Neural cell (in vitro differentiated cells): ENCODE data around the gene RANBP1. TPM values are rescaled to one million over a fixed set of nuclear protein-coding genes. Genes with fewer than 3 reads are reported as not detected.

ENCODE experiments used
- H2AFZ ChIP-seq: fragments of 200-600, 300-800 bp; sonication (generic), shearing (Covaris generic); 2 replicates; pipeline ENCODE4 v1.6.0; 2014; ENCODE audit warnings: low read depth, mild to moderate bottlenecking, antibody characterized with exemption, low read length, moderate library complexity
- H3F3A ChIP-seq: fragments of 200-600 bp; shearing (Covaris generic); 2 replicates; pipeline ENCODE4 v1.6.1; 2016; ENCODE audit warnings: mild to moderate bottlenecking, moderate library complexity, mixed read lengths, antibody characterized with exemption, low read length; ENCODE audit not compliant: insufficient read depth, poor library complexity, severe bottlenecking
- H3K27ac ChIP-seq: fragments of 200-600, 300-800 bp; sonication (generic), shearing (Covaris generic); 2 replicates; pipeline ENCODE4 v1.5.1; 2014; ENCODE audit warnings: mild to moderate bottlenecking, low read length, moderate library complexity
- H3K27me3 ChIP-seq: fragments of 300-800, 200-600 bp; sonication (generic), shearing (Covaris generic); 2 replicates; pipeline ENCODE4 v1.6.0; 2014; ENCODE audit warnings: mild to moderate bottlenecking, low read depth, low read length, moderate library complexity; ENCODE audit not compliant: insufficient read depth
- H3K36me3 ChIP-seq: fragments of 300-800, 200-600 bp; sonication (generic), shearing (Covaris generic); 2 replicates; pipeline ENCODE4 v1.5.1; 2014; ENCODE audit warnings: mild to moderate bottlenecking, antibody characterized with exemption, low read length, moderate library complexity; ENCODE audit not compliant: insufficient read depth
- H3K4me2 ChIP-seq: fragments of 300-800, 200-600 bp; sonication (generic), shearing (Covaris generic); 2 replicates; pipeline ENCODE4 v1.6.0; 2014; ENCODE audit warnings: mild to moderate bottlenecking, low read length
- H3K4me3 ChIP-seq: fragments of 300-800, 200-600 bp; sonication (generic), shearing (Covaris generic); 2 replicates; pipeline ENCODE4 v1.5.1; 2014; ENCODE audit warnings: mild to moderate bottlenecking, low read length, moderate library complexity
- H3K79me2 ChIP-seq: fragments of 200-600 bp; shearing (Covaris generic); replicated peaks from 2 replicates; pipeline ENCODE4 v1.6.0; 2014; ENCODE audit warnings: mild to moderate bottlenecking, low read length, moderate library complexity; ENCODE audit not compliant: insufficient read depth
- H3K9ac ChIP-seq: fragments of 300-800, 200-600 bp; sonication (generic), shearing (Covaris generic); 2 replicates; pipeline ENCODE4 v1.6.1; 2016; ENCODE audit warnings: mild to moderate bottlenecking, low read length, mixed read lengths
- H3K9me2 ChIP-seq: fragments of 200-600 bp; shearing (Covaris generic); 2 replicates; pipeline ENCODE4 v1.6.1; 2016; ENCODE audit warnings: mild to moderate bottlenecking, low read length, mixed read lengths; ENCODE audit not compliant: insufficient read depth
- H3K9me3 ChIP-seq: fragments of 200-600, 300-800 bp; sonication (generic), shearing (Covaris generic); 2 replicates; pipeline ENCODE4 v1.6.1; 2016; ENCODE audit warnings: mild to moderate bottlenecking, mixed run types, low read length, moderate library complexity, mixed read lengths
- H4K20me1 ChIP-seq: fragments of 200-600 bp; shearing (Covaris generic); 2 replicates; pipeline ENCODE4 v1.6.1; 2016; ENCODE audit warnings: mild to moderate bottlenecking, mixed run types; ENCODE audit not compliant: insufficient read depth
- EP300 ChIP-seq: fragments of 450-650 bp; conservative IDR thresholded peaks from 2 replicates; pipeline ENCODE4 v1.6.1; 2014; ENCODE audit warnings: antibody characterized with exemption, mild to moderate bottlenecking, moderate library complexity; ENCODE audit not compliant: poor library complexity, severe bottlenecking
- EZH2 ChIP-seq: fragments of 200-600, 300-800 bp; shearing (Covaris generic), sonication (generic); IDR thresholded peaks from 2 replicates; pipeline ENCODE4 v1.6.1; 2014; ENCODE audit warnings: antibody characterized with exemption, low read length, borderline replicate concordance, mild to moderate bottlenecking; ENCODE audit not compliant: insufficient read depth, poor library complexity, severe bottlenecking
- MXI1 ChIP-seq: fragments of 450-650 bp; conservative IDR thresholded peaks from 2 replicates; pipeline ENCODE4 v1.6.1; 2014; ENCODE audit warnings: antibody characterized with exemption, mild to moderate bottlenecking; ENCODE audit not compliant: poor library complexity, severe bottlenecking
- POLR2AphosphoS5 ChIP-seq: IDR thresholded peaks from 2 replicates; pipeline ENCODE4 v1.6.1; 2012
- RAD21 ChIP-seq: fragments of 450-650 bp; conservative IDR thresholded peaks from 2 replicates; pipeline ENCODE4 v1.6.1; 2014; ENCODE audit warnings: antibody characterized with exemption, mild to moderate bottlenecking, moderate library complexity
- SMC3 ChIP-seq: fragments of 450-650 bp; conservative IDR thresholded peaks from 2 replicates; pipeline ENCODE4 v1.6.1; 2014; ENCODE audit warnings: antibody characterized with exemption, mild to moderate bottlenecking, moderate library complexity; ENCODE audit not compliant: poor library complexity
- TAF1 ChIP-seq: IDR thresholded peaks from 2 replicates; pipeline ENCODE4 v1.6.1; 2012; ENCODE audit warnings: low read depth
- polyA plus RNA-seq: library from polyadenylated mRNA; depleted of rRNA; stranded (reverse); fragments of >200 nt; gene quantifications from 2 replicates; pipeline ENCODE4 v1.2.3, GENCODE V29; 2014
- TF ChIP-seq, protein P1 (sequence below): fragments of 450-650 bp; IDR thresholded peaks from 2 replicates; pipeline ENCODE4 v1.5.1; 2014; ENCODE audit warnings: antibody characterized with exemption, mild to moderate bottlenecking, moderate library complexity; ENCODE audit not compliant: poor library complexity, severe bottlenecking
- TF ChIP-seq, protein P2 (sequence below): IDR thresholded peaks from 2 replicates; pipeline ENCODE4 v1.6.1; 2012; ENCODE audit warnings: borderline replicate concordance

The RANBP1 gene
- polyA plus RNA-seq, 1 donor from 2014 or later: 360 TPM

DNA sequence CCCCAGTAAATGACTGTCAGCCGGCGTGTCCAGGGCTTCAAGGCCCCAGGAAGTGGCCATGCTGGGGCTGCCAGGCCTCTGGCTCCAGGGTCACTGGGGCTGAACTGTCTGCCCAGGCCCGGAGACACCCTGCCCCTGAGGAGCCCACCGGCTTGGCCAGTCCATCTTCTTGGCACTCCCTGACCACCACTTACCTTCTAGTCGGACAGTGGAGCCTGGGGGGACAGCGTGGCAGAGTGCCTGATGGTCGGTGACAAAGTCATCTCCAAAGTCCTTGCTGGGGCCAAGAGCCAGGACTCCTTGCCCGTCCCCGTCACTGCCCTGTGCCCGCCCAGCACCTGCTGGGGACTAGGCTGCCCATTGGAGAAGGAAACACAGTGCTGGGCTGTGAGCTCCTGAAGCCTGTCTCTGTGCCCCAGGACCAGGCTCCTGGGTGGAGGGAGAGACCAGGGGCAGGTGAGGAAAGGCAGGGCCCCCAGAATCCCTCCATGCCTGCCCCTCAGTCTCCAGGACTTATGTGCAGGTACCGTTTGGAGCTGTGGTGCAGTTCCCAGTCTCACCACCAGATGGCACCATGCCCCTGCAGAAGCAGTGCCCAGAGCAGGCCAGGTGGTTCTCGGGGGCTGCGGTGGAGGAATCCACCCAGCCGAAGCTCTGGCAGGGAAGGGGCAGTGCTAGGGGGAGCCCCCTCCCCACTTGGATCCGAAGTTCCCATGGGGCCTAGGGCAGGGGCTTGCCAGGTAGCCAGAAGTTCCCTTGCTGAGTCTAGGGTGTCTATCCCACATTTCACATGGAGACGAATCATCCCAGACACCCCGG lies 40.9 kb downstream of the RANBP1 start:
- H3K9me3 ChIP-seq: no peaks in the 10 kb centered on the region
- no peaks in the 10 kb centered on the region for H4K20me1 ChIP-seq
- no peaks in the 10 kb centered on the region for H3K36me3 ChIP-seq
- H3F3A ChIP-seq: no peaks in the 10 kb centered on the region
- H3K9ac ChIP-seq: no peak overlapping the region
- H2AFZ ChIP-seq: no peak overlapping the region
- H3K79me2 ChIP-seq: no peaks in the 10 kb centered on the region
- no peak overlapping the region for H3K4me2 ChIP-seq
- H3K4me3 ChIP-seq: no peak overlapping the region
- H3K27me3 ChIP-seq: no peaks in the 10 kb centered on the region
- TF ChIP-seq MXI1: no peak
- TF ChIP-seq, protein P1, sequence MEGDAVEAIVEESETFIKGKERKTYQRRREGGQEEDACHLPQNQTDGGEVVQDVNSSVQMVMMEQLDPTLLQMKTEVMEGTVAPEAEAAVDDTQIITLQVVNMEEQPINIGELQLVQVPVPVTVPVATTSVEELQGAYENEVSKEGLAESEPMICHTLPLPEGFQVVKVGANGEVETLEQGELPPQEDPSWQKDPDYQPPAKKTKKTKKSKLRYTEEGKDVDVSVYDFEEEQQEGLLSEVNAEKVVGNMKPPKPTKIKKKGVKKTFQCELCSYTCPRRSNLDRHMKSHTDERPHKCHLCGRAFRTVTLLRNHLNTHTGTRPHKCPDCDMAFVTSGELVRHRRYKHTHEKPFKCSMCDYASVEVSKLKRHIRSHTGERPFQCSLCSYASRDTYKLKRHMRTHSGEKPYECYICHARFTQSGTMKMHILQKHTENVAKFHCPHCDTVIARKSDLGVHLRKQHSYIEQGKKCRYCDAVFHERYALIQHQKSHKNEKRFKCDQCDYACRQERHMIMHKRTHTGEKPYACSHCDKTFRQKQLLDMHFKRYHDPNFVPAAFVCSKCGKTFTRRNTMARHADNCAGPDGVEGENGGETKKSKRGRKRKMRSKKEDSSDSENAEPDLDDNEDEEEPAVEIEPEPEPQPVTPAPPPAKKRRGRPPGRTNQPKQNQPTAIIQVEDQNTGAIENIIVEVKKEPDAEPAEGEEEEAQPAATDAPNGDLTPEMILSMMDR: peak; percentile 99
- TF ChIP-seq, protein P2, sequence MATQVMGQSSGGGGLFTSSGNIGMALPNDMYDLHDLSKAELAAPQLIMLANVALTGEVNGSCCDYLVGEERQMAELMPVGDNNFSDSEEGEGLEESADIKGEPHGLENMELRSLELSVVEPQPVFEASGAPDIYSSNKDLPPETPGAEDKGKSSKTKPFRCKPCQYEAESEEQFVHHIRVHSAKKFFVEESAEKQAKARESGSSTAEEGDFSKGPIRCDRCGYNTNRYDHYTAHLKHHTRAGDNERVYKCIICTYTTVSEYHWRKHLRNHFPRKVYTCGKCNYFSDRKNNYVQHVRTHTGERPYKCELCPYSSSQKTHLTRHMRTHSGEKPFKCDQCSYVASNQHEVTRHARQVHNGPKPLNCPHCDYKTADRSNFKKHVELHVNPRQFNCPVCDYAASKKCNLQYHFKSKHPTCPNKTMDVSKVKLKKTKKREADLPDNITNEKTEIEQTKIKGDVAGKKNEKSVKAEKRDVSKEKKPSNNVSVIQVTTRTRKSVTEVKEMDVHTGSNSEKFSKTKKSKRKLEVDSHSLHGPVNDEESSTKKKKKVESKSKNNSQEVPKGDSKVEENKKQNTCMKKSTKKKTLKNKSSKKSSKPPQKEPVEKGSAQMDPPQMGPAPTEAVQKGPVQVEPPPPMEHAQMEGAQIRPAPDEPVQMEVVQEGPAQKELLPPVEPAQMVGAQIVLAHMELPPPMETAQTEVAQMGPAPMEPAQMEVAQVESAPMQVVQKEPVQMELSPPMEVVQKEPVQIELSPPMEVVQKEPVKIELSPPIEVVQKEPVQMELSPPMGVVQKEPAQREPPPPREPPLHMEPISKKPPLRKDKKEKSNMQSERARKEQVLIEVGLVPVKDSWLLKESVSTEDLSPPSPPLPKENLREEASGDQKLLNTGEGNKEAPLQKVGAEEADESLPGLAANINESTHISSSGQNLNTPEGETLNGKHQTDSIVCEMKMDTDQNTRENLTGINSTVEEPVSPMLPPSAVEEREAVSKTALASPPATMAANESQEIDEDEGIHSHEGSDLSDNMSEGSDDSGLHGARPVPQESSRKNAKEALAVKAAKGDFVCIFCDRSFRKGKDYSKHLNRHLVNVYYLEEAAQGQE: no peak
- TF ChIP-seq SMC3: peak; percentile 100
- peak; percentile 100 for TF ChIP-seq RAD21
- no peak for TF ChIP-seq EP300
- no peak for TF ChIP-seq POLR2AphosphoS5
- H3K9me2 ChIP-seq: no peaks in the 10 kb centered on the region
- no peak overlapping the region for H3K27ac ChIP-seq

DNA sequence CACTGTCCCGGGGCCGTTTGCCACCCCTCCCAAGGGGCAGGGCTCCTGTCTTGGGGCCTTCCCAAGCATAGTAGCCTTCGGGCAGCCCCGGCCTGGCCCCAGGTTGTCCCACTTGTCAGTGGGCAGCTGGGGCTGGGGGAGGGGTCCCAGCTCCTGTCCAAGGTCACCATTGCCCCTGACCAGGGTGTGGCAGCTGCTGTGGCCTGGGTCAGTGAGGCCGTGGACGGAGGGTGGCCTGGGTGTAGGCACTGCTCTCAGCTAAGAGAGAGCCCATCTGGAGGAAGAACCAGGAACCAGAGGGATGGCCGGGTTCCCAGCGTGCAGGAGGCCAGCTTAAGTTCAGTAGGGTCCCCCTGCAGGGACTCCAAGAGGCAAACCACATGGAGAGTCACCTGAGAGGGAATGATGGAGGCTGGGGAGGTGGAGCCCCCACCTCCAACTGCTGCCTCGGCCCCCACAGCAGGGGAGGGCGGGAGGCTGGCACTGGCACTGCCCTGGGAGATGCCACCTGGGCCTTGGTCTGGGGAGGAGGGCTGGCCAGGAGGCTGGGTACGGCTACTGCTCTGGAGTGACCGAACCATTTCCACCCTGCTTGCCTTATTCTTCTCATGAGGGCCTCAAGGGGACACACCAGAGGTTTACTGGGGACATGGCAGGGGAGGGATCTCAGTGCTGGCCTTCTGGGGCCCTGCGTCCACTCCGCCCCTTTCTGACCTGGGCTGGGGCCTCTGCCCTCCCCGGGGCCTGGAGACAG lies 41.7 kb downstream of the RANBP1 start:
- no peak overlapping the region for H3K27ac ChIP-seq
- no peaks in the 10 kb centered on the region for H3K9me3 ChIP-seq
- H3K79me2 ChIP-seq: no peaks in the 10 kb centered on the region
- no peaks in the 10 kb centered on the region for H3K9me2 ChIP-seq
- H3K27me3 ChIP-seq: no peaks in the 10 kb centered on the region
- H4K20me1 ChIP-seq: no peaks in the 10 kb centered on the region
- TF ChIP-seq POLR2AphosphoS5: no peak
- TF ChIP-seq SMC3: no peak
- TF ChIP-seq, protein P1: no peak
- TF ChIP-seq EZH2: no peak
- TF ChIP-seq, protein P2: no peak
- no peak for TF ChIP-seq TAF1
- no peak for TF ChIP-seq MXI1
- no peak for TF ChIP-seq EP300
- TF ChIP-seq RAD21: no peak
- H3K36me3 ChIP-seq: no peaks in the 10 kb centered on the region
- H3K4me2 ChIP-seq: no peak overlapping the region
- no peaks in the 10 kb centered on the region for H3F3A ChIP-seq
- H3K4me3 ChIP-seq: no peak overlapping the region
- H2AFZ ChIP-seq: no peak overlapping the region
- no peak overlapping the region for H3K9ac ChIP-seq
